Stimulated activated CD4-positive, alpha-beta T cell treated with anti-CD3 and anti-CD28 coated beads, Interleukin-12 subunit alpha, Interleukin-12 subunit beta, amount 100 ng/mL, for 24 hours (primary cell): ENCODE results near the gene SPX.

Experiments used
- DNase-seq, 2 experiments: peaks; one replicate each; pipeline ENCODE4 v3.0.0-alpha.2; 2020; ENCODE audit warnings: low read depth in 2 of 2

SPX gene

DNA sequence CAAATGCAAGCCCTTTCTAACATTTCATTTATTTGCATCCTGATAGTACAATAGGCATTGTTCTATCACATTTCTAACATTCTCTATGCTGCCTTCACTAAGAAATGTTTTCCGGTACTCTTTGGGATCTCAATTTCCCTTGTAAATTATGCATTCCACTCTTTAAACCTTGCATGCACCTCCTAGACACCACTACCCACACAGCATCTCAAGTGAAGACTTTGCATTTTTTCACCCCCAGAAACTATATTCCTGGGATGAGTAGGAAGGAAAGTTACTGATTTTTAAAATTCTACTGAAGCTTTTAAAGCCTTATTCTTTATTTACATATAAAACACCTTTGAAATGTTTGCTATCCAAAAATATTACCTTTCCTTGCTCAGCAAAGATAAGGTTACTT, 51.4 kb downstream of the SPX start:
- no peak for DNase-seq

DNA sequence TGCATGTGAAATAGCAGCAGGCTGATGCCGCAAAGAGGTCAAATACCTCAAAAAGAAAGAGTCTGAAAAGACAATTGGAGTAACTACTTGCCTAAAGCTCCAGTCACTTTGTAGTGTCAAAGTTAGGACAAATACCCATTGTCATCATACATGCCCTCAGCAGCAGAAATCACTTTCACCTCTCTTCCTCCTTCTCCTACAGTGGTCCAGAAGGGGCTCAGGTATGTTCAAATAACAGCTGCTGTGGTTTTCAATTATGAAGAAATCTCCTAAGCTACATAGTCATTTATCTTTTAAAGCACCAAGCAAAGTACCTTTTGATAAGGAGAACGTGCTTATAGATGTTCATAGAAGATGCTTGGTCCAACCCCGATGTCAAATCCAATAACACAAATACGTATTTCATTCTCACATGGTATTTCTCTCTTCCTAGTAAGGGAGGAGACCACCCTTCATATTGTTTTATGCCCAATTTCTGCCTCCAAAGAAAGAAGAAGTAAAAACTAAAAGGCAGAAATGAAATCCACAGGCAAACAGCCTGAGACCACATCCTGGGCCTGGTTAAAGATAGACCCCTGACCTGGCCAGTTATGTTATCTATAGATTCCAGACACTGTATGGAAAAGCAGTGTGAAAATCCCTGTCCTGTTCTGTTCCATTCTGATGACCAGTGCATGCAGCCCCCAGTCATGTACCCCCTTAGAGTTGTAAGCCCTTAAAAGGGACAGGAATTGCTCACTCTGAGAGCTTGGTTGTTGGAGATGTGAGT, 54.8 kb downstream of the SPX start:
- no peak for DNase-seq
